Kidney epithelial cell (primary cell): ENCODE data around the gene DCP1B. TPM values are rescaled to one million over a fixed set of nuclear protein-coding genes. Genes with fewer than 3 reads are reported as not detected.

ENCODE experiments used
- DNase-seq: peaks from one replicate; pipeline ENCODE4 v3.0.0-alpha.2; 2010; ENCODE audit warnings: low read depth
- H3K27me3 ChIP-seq: 2 replicates; pipeline ENCODE4 v1.6.0; 2011; ENCODE audit warnings: low read length; ENCODE audit not compliant: control insufficient read depth, insufficient read depth
- H3K36me3 ChIP-seq: 2 replicates; pipeline ENCODE4 v1.5.1; 2011; ENCODE audit warnings: low read length; ENCODE audit not compliant: control insufficient read depth, insufficient read depth
- H3K4me3 ChIP-seq: 2 replicates; pipeline ENCODE4 v1.5.1; 2011; ENCODE audit warnings: low read depth, mild to moderate bottlenecking, control low read depth, low read length
- CTCF ChIP-seq: IDR thresholded peaks from 2 replicates; pipeline ENCODE4 v1.5.1; 2011; ENCODE audit warnings: mild to moderate bottlenecking, moderate library complexity, low read length, control low read depth, inconsistent platforms; ENCODE audit not compliant: insufficient read depth, poor library complexity, severe bottlenecking
- total RNA-seq: library from RNA; depleted of rRNA; stranded (reverse); fragments of >200 nt; gene quantifications from 2 replicates; pipeline ENCODE4 v1.2.3, GENCODE V29; 2015

The DCP1B gene
- total RNA-seq, 1 donor from 2014 or later = 22.4 TPM

GRCh38 chr12:1917172-1918070, 86.8 kb downstream of the DCP1B start:
- Histone ChIP-seq H3K36me3 (no peaks in the 10 kb centered on the region), H3K27me3 (peaks cover 9% of the 10 kb centered on the region), H3K4me3 (no peak overlapping the region)
- TF ChIP-seq CTCF = no peak
- DNase-seq = no peak

- H3K4me3 ChIP-seq = no peak overlapping the region
- DNase-seq = no peak
- peaks cover 4% of the 10 kb centered on the region for H3K27me3 ChIP-seq
- no peaks in the 10 kb centered on the region for H3K36me3 ChIP-seq
- no peak for TF ChIP-seq CTCF
Observed at GRCh38 chr12:1916371-1917171, 87.7 kb downstream of the DCP1B start.

GRCh38 chr12:1915082-1915968, 88.9 kb downstream of the DCP1B start:
- no peaks in the 10 kb centered on the region for H3K36me3 ChIP-seq
- H3K27me3 ChIP-seq = peaks cover 2% of the 10 kb centered on the region
- no peak for TF ChIP-seq CTCF
- H3K4me3 ChIP-seq = no peak overlapping the region
- DNase-seq = no peak

GRCh38 chr12:1914114-1914911, 89.9 kb downstream of the DCP1B start:
- no peaks in the 10 kb centered on the region for H3K36me3 ChIP-seq
- DNase-seq = no peak
- no peak for TF ChIP-seq CTCF
- no peak overlapping the region for H3K4me3 ChIP-seq
- H3K27me3 ChIP-seq = peaks cover 2% of the 10 kb centered on the region
